HG02678 (cell line): ENCODE data around the gene RANBP3L.
"Not testable (repeated sequence)": the region's sequence is repeated elsewhere in the genome, so short reads cannot be mapped to it uniquely, and the experiment has no call there.

Experiments used
- ATAC-seq: cut with Tn5 transposase; IDR thresholded peaks from one replicate; pipeline ENCODE4 v1.9.1; 2021; ENCODE audit warnings: mild to moderate bottlenecking, moderate library complexity; ENCODE audit not compliant: unreplicated experiment

RANBP3L gene

GRCh38 chr5:36301858-36302603, at the start of gene RANBP3L:
RANBP3L (minus strand) TSS chr5:36301902; CDS start chr5:36301416, 486 bp downstream.
- ATAC-seq: peak; percentile 52

GRCh38 chr5:36346896-36347690, 45.4 kb upstream of the RANBP3L start:
- no peak for ATAC-seq

GRCh38 chr5:36344899-36345298, 43.2 kb upstream of the RANBP3L start:
- no peak for ATAC-seq

GRCh38 chr5:36341720-36342119, 40.0 kb upstream of the RANBP3L start:
- not testable (repeated sequence) for ATAC-seq

- no peak for ATAC-seq
Observed at GRCh38 chr5:36337597-36337996, 35.9 kb upstream of the RANBP3L start.

GRCh38 chr5:36334315-36334714, 32.6 kb upstream of the RANBP3L start:
- ATAC-seq: no peak

GRCh38 chr5:36332720-36333119, 31.0 kb upstream of the RANBP3L start:
- not testable (repeated sequence) for ATAC-seq

- ATAC-seq: no peak
Observed at GRCh38 chr5:36325196-36325595, 23.5 kb upstream of the RANBP3L start.

GRCh38 chr5:36323926-36324781, 22.5 kb upstream of the RANBP3L start:
- no peak for ATAC-seq

- ATAC-seq: no peak
Observed at GRCh38 chr5:36312953-36313672, 11.4 kb upstream of the RANBP3L start.

- no peak for ATAC-seq
Observed at GRCh38 chr5:36311956-36312355, 10.3 kb upstream of the RANBP3L start.

- no peak for ATAC-seq
Observed at GRCh38 chr5:36310138-36310537, 8.4 kb upstream of the RANBP3L start.

- ATAC-seq: peak; percentile 65
Observed at GRCh38 chr5:36305571-36306326, 4.0 kb upstream of the RANBP3L start.

- no peak for ATAC-seq
Observed at GRCh38 chr5:36304095-36304805, 2.5 kb upstream of the RANBP3L start.

GRCh38 chr5:36300927-36301540, 668 bp downstream of the RANBP3L start:
- no peak for ATAC-seq

- no peak for ATAC-seq
Observed at GRCh38 chr5:36300191-36300926, 1.3 kb downstream of the RANBP3L start.

GRCh38 chr5:36298552-36298951, 3.1 kb downstream of the RANBP3L start:
- ATAC-seq: no peak

- ATAC-seq: no peak
Observed at GRCh38 chr5:36297653-36298052, 4.0 kb downstream of the RANBP3L start.
